Endothelial cell of umbilical vein (primary cell): ENCODE results near the gene PWP1.

ENCODE experiments used
- CTCF ChIP-seq, 2 donors: IDR thresholded peaks; 1 replicate in 1 of 2; 2 replicates in 1 of 2; pipeline ENCODE4 v1.5.1; 2011; ENCODE audit warnings: low read length in 2 of 2, mild to moderate bottlenecking in 2 of 2, moderate library complexity in 2 of 2, control low read depth in 1 of 2, inconsistent platforms in 1 of 2, low read depth in 1 of 2; ENCODE audit not compliant: insufficient read depth in 1 of 2; ENCODE audit errors: extremely low read depth in 1 of 2
- EZH2 ChIP-seq: IDR thresholded peaks from 2 replicates; pipeline ENCODE4 v1.6.1; 2012; ENCODE audit warnings: borderline replicate concordance, low read depth, mild to moderate bottlenecking, moderate library complexity, low read length, inconsistent platforms; ENCODE audit not compliant: severe bottlenecking
- FOS ChIP-seq: IDR thresholded peaks from 2 replicates; pipeline ENCODE4 v1.6.1; 2011; ENCODE audit warnings: mild to moderate bottlenecking, low read length, moderate library complexity, borderline replicate concordance; ENCODE audit not compliant: insufficient read depth
- GATA2 ChIP-seq: IDR thresholded peaks from 2 replicates; pipeline ENCODE4 v1.7.0; 2011; ENCODE audit warnings: low read depth, mild to moderate bottlenecking, moderate library complexity, mixed read lengths, low read length; ENCODE audit not compliant: insufficient read length, insufficient read depth
- JUN ChIP-seq: IDR thresholded peaks from 2 replicates; pipeline ENCODE4 v1.6.1; 2011; ENCODE audit warnings: borderline replicate concordance, low read depth; ENCODE audit not compliant: insufficient read length, insufficient read depth
- MAX ChIP-seq: IDR thresholded peaks from 2 replicates; pipeline ENCODE4 v1.6.1; 2011; ENCODE audit not compliant: insufficient read depth, insufficient read length
- MYC ChIP-seq: IDR thresholded peaks from one replicate; pipeline ENCODE4 v1.6.1; 2011; ENCODE audit warnings: mild to moderate bottlenecking, low read depth, low read length
- POLR2A ChIP-seq: IDR thresholded peaks from 2 replicates; pipeline ENCODE4 v1.6.1; 2012; ENCODE audit warnings: low read depth, mild to moderate bottlenecking, control low read depth, low read length
- POLR2AphosphoS5 ChIP-seq: IDR thresholded peaks from 2 replicates; pipeline ENCODE4 v1.6.1; 2012; ENCODE audit warnings: low read depth, mild to moderate bottlenecking, control low read depth, low read length, moderate library complexity; ENCODE audit not compliant: insufficient read depth

- TF ChIP-seq CTCF (IDR thresholded peaks at IDR 0.05; ENCODE audit: extremely low read depth in 1 of 2, insufficient read depth in 1 of 2, low read depth in 1 of 2, low read length in 2 of 2) = no peak
- no peak for TF ChIP-seq POLR2A
- TF ChIP-seq POLR2AphosphoS5 = no peak
- no peak for TF ChIP-seq MAX
- TF ChIP-seq EZH2 = no peak
- TF ChIP-seq FOS = no peak
- TF ChIP-seq GATA2 = no peak
- no peak for TF ChIP-seq MYC
- TF ChIP-seq JUN = no peak
Observed at GRCh38 chr12:107761502-107761904, 75.9 kb downstream of the PWP1 start.
